PC-9 (cell line): Measurements from ENCODE around the gene MAP4K3. TPM values are rescaled to one million over a fixed set of nuclear protein-coding genes. Genes with fewer than 3 reads are reported as not detected.

Experiments used
- BruUV-seq: library from RNA; stranded (reverse); fragments of 400-500 nt; replicated peaks from 2 replicates; lab custom pipeline; 2021; lab: Mats Ljungman, UMichigan
- CTCF ChIA-PET: fragments of 300-600 bp; sonication (Branson Sonifier 250); formaldehyde crosslinking; loops from one replicate; lab custom pipeline; 2022; ENCODE audit warnings: antibody characterized with exemption; lab: Charles Lee
- POLR2A ChIA-PET: fragments of 300-600 bp; sonication (Branson Sonifier 250); formaldehyde crosslinking; loops from one replicate; lab custom pipeline; 2022; ENCODE audit warnings: antibody characterized with exemption; ENCODE audit not compliant: unreplicated experiment; lab: Charles Lee
- DNase-seq, 2 experiments: peaks; one replicate each; pipeline versions ENCODE4 v3.0.0 to v3.0.0-alpha.2; 2015 to 2022; ENCODE audit warnings: mixed read lengths in 1 of 2
- H2AFZ ChIP-seq: fragments of 200-600 bp; sonication (generic); 2 replicates; pipeline ENCODE4 v1.8.1; 2017; ENCODE audit warnings: antibody characterized with exemption
- H3F3A ChIP-seq: fragments of 200-600 bp; sonication (generic); 2 replicates; pipeline ENCODE4 v1.8.1; 2017; ENCODE audit warnings: antibody characterized with exemption, mild to moderate bottlenecking, low read depth; ENCODE audit not compliant: insufficient read depth
- H3K27ac ChIP-seq: fragments of 200-600 bp; sonication (generic); 2 replicates; pipeline ENCODE4 v1.6.1; 2016; ENCODE audit warnings: mixed run types
- H3K27me3 ChIP-seq: fragments of 200-600 bp; sonication (generic); 2 replicates; pipeline ENCODE4 v1.6.1; 2016; ENCODE audit warnings: low read depth, mixed run types; ENCODE audit not compliant: insufficient read depth
- H3K36me3 ChIP-seq: fragments of 200-600 bp; sonication (generic); 2 replicates; pipeline ENCODE4 v1.6.1; 2016; ENCODE audit warnings: low read depth, mixed run types
- H3K4me1 ChIP-seq: fragments of 200-600 bp; sonication (generic); replicated peaks from 2 replicates; pipeline ENCODE4 v1.6.1; 2016; ENCODE audit warnings: mixed run types; ENCODE audit not compliant: insufficient read depth
- H3K4me2 ChIP-seq: fragments of 200-600 bp; sonication (generic); 2 replicates; pipeline ENCODE4 v1.6.1; 2017; ENCODE audit warnings: mixed run types
- H3K4me3 ChIP-seq: fragments of 200-600 bp; sonication (generic); 2 replicates; pipeline ENCODE4 v1.6.1; 2016; ENCODE audit warnings: mixed run types
- H3K79me2 ChIP-seq: fragments of 200-600 bp; sonication (generic); 2 replicates; pipeline ENCODE4 v1.6.1; 2017; ENCODE audit warnings: low read depth, mixed run types
- H3K9me2 ChIP-seq: fragments of 200-600 bp; sonication (generic); 2 replicates; pipeline ENCODE4 v1.8.1; 2017; ENCODE audit warnings: mild to moderate bottlenecking; ENCODE audit not compliant: insufficient read depth
- H3K9me3 ChIP-seq: fragments of 200-600 bp; sonication (generic); 2 replicates; pipeline ENCODE4 v1.8.1; 2016; ENCODE audit warnings: low read depth; ENCODE audit not compliant: insufficient read depth
- H4K20me1 ChIP-seq: fragments of 200-600 bp; sonication (generic); 2 replicates; pipeline ENCODE4 v1.8.1; 2017; ENCODE audit not compliant: insufficient read depth
- EZH2 ChIP-seq: fragments of 200-600 bp; sonication (generic); IDR thresholded peaks from 2 replicates; pipeline ENCODE4 v1.8.0; 2017; ENCODE audit warnings: antibody characterized with exemption, low read depth
- intact Hi-C: fragments of 100-400 bp; cut with micrococcal nuclease; formaldehyde crosslinking; loops from one replicate; pipeline ENCODE4 v1.10.0; 2022; ENCODE audit not compliant: unreplicated experiment
- total RNA-seq: library from RNA; stranded (reverse); gene quantifications from 2 replicates; pipeline ENCODE4 v1.2.3, GENCODE V29; 2021
- TF ChIP-seq, protein P1 (sequence below): fragments of 200-600 bp; sonication (generic); conservative IDR thresholded peaks from 2 replicates; pipeline ENCODE4 v1.6.1; 2017; ENCODE audit warnings: mixed run types, antibody characterized with exemption, mild to moderate bottlenecking, moderate library complexity

MAP4K3 gene
- total RNA-seq, 1 experiment from 2014 or later: 38.4 TPM

DNA sequence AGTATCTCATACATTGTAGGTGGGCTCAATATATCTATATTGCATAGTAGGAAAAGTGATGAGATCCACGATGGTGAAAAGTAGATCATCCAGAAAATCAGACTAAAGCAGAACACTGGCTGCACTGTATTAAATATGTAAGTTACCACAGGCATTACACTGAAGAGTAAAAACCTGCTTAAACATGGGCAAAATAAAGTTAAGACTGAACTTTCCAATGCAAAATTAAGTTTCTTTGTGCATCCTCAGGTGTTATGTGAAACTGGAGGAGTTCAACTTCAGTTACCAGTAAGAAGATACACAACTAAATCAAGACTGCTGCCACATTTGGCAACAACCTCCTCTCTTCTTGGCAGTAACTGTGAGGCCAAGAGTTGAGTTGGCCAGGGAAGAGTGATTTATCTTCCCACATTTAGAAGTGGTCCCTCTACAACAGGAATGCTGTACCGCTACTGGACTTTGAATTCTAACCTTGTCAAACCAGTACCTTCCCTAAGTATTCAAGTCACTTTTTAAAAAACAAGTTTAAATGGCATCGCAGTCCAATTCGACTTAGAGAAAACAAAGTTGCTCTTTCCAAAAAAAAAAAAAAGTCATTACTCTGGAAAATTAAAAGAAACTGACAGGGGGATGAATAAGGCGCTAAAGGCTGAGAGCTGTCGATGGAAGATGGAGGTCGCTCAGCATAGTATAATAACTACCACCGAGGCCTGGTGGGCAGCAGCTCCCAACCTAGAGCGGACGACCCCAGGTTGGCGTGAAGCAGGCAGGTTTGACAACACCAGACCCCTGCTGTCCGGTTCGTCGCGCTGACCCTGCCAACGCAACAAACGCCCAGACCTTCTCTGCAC is 1.1 kb downstream of the MAP4K3 start:
- Histone ChIP-seq H3K9me3 (no peaks in the 10 kb centered on the region), H3F3A (peaks cover 11% of the 10 kb centered on the region; the same call in 1 of the 2 replicates), H3K79me2 (peaks cover 63% of the 10 kb centered on the region), H3K4me2 (peak overlapping the region; percentile 90), H3K9me2 (no peaks in the 10 kb centered on the region), H3K27me3 (no peaks in the 10 kb centered on the region), H3K4me3 (peak overlapping the region; percentile 86), H2AFZ (peak overlapping the region; percentile 90), H4K20me1 (peaks cover 33% of the 10 kb centered on the region), H3K36me3 (no peaks in the 10 kb centered on the region), H3K27ac (peak overlapping the region; percentile 69), H3K4me1 (peaks cover 61% of the 10 kb centered on the region)
- ChIA-PET CTCF (no interaction called here), POLR2A (interaction anchor here (0.6 to 1.6 kb wide), 2 partner anchors 34 to 488 kb away, joined by 3 to 4 read pairs; no protein-coding TSS in a partner anchor)
- TSS peak; percentile 36 for BruUV-seq
- intact Hi-C loops: loop anchor here (2.0 to 5.0 kb wide), 4 partner anchors 51 to 296 kb away; no protein-coding TSS in a partner anchor
- DNase-seq: peak in 1 of 2 experiments; percentile 39
- no peak for TF ChIP-seq EZH2
- TF ChIP-seq, protein P1, sequence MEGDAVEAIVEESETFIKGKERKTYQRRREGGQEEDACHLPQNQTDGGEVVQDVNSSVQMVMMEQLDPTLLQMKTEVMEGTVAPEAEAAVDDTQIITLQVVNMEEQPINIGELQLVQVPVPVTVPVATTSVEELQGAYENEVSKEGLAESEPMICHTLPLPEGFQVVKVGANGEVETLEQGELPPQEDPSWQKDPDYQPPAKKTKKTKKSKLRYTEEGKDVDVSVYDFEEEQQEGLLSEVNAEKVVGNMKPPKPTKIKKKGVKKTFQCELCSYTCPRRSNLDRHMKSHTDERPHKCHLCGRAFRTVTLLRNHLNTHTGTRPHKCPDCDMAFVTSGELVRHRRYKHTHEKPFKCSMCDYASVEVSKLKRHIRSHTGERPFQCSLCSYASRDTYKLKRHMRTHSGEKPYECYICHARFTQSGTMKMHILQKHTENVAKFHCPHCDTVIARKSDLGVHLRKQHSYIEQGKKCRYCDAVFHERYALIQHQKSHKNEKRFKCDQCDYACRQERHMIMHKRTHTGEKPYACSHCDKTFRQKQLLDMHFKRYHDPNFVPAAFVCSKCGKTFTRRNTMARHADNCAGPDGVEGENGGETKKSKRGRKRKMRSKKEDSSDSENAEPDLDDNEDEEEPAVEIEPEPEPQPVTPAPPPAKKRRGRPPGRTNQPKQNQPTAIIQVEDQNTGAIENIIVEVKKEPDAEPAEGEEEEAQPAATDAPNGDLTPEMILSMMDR: no peak

DNA sequence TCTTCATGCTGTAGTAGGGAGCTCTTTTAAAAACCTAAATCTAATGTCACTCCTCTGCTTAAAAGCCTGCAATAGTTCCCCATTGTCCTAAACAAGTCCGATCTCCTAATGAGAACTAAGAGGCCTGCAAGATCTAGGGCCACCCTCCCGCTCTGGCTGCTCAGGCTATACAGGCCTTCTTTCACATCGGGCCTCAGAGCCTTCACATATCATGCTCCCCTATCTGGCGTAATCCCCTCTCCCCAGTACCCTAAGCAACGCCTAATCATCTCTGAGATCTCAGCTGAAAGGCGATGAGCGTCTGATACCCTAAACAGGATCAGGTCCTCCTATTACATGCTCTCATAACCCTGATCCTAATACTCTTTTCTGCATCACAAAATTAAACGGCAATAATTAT is 1.9 kb downstream of the MAP4K3 start:
- Histone ChIP-seq H3F3A (peaks cover 11% of the 10 kb centered on the region; the same call in 1 of the 2 replicates), H4K20me1 (peaks cover 33% of the 10 kb centered on the region), H3K9me3 (no peaks in the 10 kb centered on the region), H3K79me2 (peaks cover 70% of the 10 kb centered on the region), H3K4me3 (peak overlapping the region; percentile 86), H3K9me2 (no peaks in the 10 kb centered on the region), H3K4me1 (peaks cover 65% of the 10 kb centered on the region), H2AFZ (no peak overlapping the region), H3K36me3 (no peaks in the 10 kb centered on the region), H3K4me2 (peak overlapping the region; percentile 90), H3K27me3 (no peaks in the 10 kb centered on the region), H3K27ac (no peak overlapping the region)
- POLR2A ChIA-PET: no interaction called here
- TF ChIP-seq, protein P1: no peak
- TF ChIP-seq EZH2: no peak
- BruUV-seq: no TSS peak
- DNase-seq: no peak
- intact Hi-C loops: loop anchor here (5.0 kb wide), 2 partner anchors 52 to 297 kb away; no protein-coding TSS in a partner anchor
- CTCF ChIA-PET: interaction anchor here (1.0 kb wide), 1 partner anchor 56 kb away, joined by 5 read pairs; no protein-coding TSS in a partner anchor

DNA sequence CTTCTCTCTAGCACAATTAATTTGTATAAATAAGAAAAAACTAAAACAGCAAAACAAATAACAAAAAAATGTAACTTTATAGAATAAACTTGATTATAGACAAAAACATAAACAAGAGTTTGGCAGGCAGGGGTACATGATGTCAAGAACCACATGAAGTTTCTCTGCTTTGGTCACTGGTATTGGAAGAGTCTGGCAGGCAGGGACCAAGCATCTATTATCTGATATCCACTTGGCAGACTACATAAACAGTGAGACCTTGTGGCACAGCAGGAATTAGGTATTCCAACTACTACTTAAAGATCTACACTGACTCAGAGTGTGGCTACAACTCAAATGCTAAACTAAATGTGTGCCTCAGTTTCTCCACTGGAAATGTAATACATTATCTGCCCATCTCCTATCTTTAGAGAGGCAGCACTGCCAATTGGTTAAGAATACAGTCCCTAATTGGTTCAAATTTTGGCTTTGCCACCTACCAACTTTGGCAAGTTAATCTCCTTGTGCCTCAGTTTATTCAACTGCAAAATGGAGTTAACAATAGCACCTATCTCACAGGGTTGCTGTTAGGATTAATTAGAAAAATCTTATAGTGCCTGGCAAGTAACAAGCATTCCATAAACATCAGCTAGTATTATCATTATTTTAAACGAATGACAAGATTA is 2.7 kb downstream of the MAP4K3 start:
- DNase-seq: no peak
- no TSS peak for BruUV-seq
- H3K4me2 ChIP-seq: peak overlapping the region; percentile 90
- intact Hi-C loops: no loop called here
- H3K27me3 ChIP-seq: no peaks in the 10 kb centered on the region
- H3K4me1 ChIP-seq: peaks cover 57% of the 10 kb centered on the region
- peak overlapping the region; percentile 86; the same call in 1 of the 2 replicates for H3K4me3 ChIP-seq
- H3K9me3 ChIP-seq: no peaks in the 10 kb centered on the region; the same call in 1 of the 2 replicates
- no peaks in the 10 kb centered on the region for H3K36me3 ChIP-seq
- TF ChIP-seq, protein P1: no peak
- no peak for TF ChIP-seq EZH2
- no peaks in the 10 kb centered on the region for H3K9me2 ChIP-seq
- H2AFZ ChIP-seq: no peak overlapping the region
- CTCF ChIA-PET: interaction anchor here (1.0 kb wide), 1 partner anchor 55 kb away, joined by 5 read pairs; no protein-coding TSS in a partner anchor
- H3K27ac ChIP-seq: no peak overlapping the region
- peaks cover 33% of the 10 kb centered on the region for H4K20me1 ChIP-seq
- H3F3A ChIP-seq: peaks cover 5% of the 10 kb centered on the region; the same call in 1 of the 2 replicates
- peaks cover 79% of the 10 kb centered on the region for H3K79me2 ChIP-seq
- POLR2A ChIA-PET: no interaction called here
